H9 (cell line): Measurements from ENCODE around the gene MALL. TPM values are rescaled to one million over a fixed set of nuclear protein-coding genes. Genes with fewer than 3 reads are reported as not detected.
"Not testable (repeated sequence)": the region's sequence is repeated elsewhere in the genome, so short reads cannot be mapped to it uniquely, and the experiment has no call there.

Experiments used
- DNase-seq: peaks from one replicate; pipeline ENCODE4 v3.0.0-alpha.2; 2017
- H2AFZ ChIP-seq: one replicate; pipeline ENCODE4 v1.6.1; 2013; ENCODE audit warnings: mild to moderate bottlenecking, low read length, control low read depth, moderate library complexity
- H2AK5ac ChIP-seq: 2 replicates; pipeline ENCODE4 v1.6.1; 2013; ENCODE audit warnings: low read length, control low read depth, mixed read lengths; ENCODE audit not compliant: insufficient read length
- H2BK120ac ChIP-seq: one replicate; pipeline ENCODE4 v1.6.1; 2013; ENCODE audit warnings: low read depth, mild to moderate bottlenecking, low read length, control low read depth, inconsistent platforms; ENCODE audit not compliant: poor library complexity, severe bottlenecking
- H2BK12ac ChIP-seq: 2 replicates; pipeline ENCODE4 v1.6.1; 2013; ENCODE audit warnings: low read length, control low read depth, mixed read lengths, low read depth; ENCODE audit not compliant: insufficient read length
- H2BK15ac ChIP-seq: 2 replicates; pipeline ENCODE4 v1.6.1; 2013; ENCODE audit warnings: low read depth, low read length, control low read depth
- H2BK20ac ChIP-seq: one replicate; pipeline ENCODE4 v1.6.1; 2013; ENCODE audit warnings: low read depth, mild to moderate bottlenecking, low read length, control low read depth, inconsistent platforms; ENCODE audit not compliant: poor library complexity, severe bottlenecking
- H2BK5ac ChIP-seq: 2 replicates; pipeline ENCODE4 v1.6.1; 2013; ENCODE audit warnings: low read length, control low read depth, mixed read lengths; ENCODE audit not compliant: insufficient read length
- H3K14ac ChIP-seq: 2 replicates; pipeline ENCODE4 v1.6.1; 2013; ENCODE audit warnings: low read length, control low read depth; ENCODE audit not compliant: insufficient read depth
- H3K18ac ChIP-seq: 2 replicates; pipeline ENCODE4 v1.6.1; 2013; ENCODE audit warnings: low read depth, mild to moderate bottlenecking, mixed read lengths, low read length, control low read depth; ENCODE audit not compliant: insufficient read length
- H3K23ac ChIP-seq: 2 replicates; pipeline ENCODE4 v1.6.1; 2013; ENCODE audit warnings: low read length, control low read depth, mixed read lengths, low read depth; ENCODE audit not compliant: insufficient read length
- H3K23me2 ChIP-seq: 2 replicates; pipeline ENCODE4 v1.6.1; 2013; ENCODE audit warnings: low read depth, mild to moderate bottlenecking, mixed read lengths, low read length, control low read depth; ENCODE audit not compliant: insufficient read length, poor library complexity, severe bottlenecking
- H3K27ac ChIP-seq: 2 replicates; pipeline ENCODE4 v1.5.1; 2013; ENCODE audit warnings: low read length, control low read depth, mixed read lengths, low read depth; ENCODE audit not compliant: insufficient read length
- H3K27me3 ChIP-seq: 2 replicates; pipeline ENCODE4 v1.6.1; 2013; ENCODE audit warnings: low read length, control low read depth, inconsistent platforms; ENCODE audit not compliant: insufficient read depth
- H3K4ac ChIP-seq: 2 replicates; pipeline ENCODE4 v1.6.1; 2013; ENCODE audit warnings: low read depth, mild to moderate bottlenecking, control low read depth, inconsistent platforms, low read length, moderate library complexity
- H3K4me1 ChIP-seq: 2 replicates; pipeline ENCODE4 v1.6.1; 2013; ENCODE audit warnings: low read length, control low read depth, inconsistent platforms; ENCODE audit not compliant: insufficient read depth
- H3K4me2 ChIP-seq: 2 replicates; pipeline ENCODE4 v1.6.1; 2013; ENCODE audit warnings: low read length, control low read depth, mixed read lengths; ENCODE audit not compliant: insufficient read length, insufficient read depth
- H3K56ac ChIP-seq: 2 replicates; pipeline ENCODE4 v1.6.1; 2013; ENCODE audit warnings: low read depth, mild to moderate bottlenecking, mixed read lengths, low read length, control low read depth; ENCODE audit not compliant: insufficient read length
- H3K79me1 ChIP-seq: 2 replicates; pipeline ENCODE4 v1.6.1; 2013; ENCODE audit warnings: low read depth, mild to moderate bottlenecking, moderate library complexity, low read length, control low read depth, inconsistent platforms; ENCODE audit not compliant: insufficient read depth, poor library complexity, severe bottlenecking
- H3K79me2 ChIP-seq: 2 replicates; pipeline ENCODE4 v1.6.1; 2013; ENCODE audit warnings: low read length, control low read depth, inconsistent platforms; ENCODE audit not compliant: insufficient read depth
- H3K9ac ChIP-seq: 2 replicates; pipeline ENCODE4 v1.6.1; 2013; ENCODE audit warnings: low read length, control low read depth, mixed read lengths; ENCODE audit not compliant: insufficient read length; ENCODE audit errors: extremely low read depth
- H3K9me3 ChIP-seq: one replicate; pipeline ENCODE4 v1.6.1; 2013; ENCODE audit warnings: low read depth, low read length, inconsistent platforms; ENCODE audit not compliant: control insufficient read depth
- H3T11ph ChIP-seq: one replicate; pipeline ENCODE4 v1.6.1; 2013; ENCODE audit warnings: mild to moderate bottlenecking, low read length, control low read depth, inconsistent platforms
- H4K20me1 ChIP-seq: one replicate; pipeline ENCODE4 v1.6.1; 2013; ENCODE audit not compliant: control insufficient read depth, insufficient read length, insufficient read depth
- H4K5ac ChIP-seq: 2 replicates; pipeline ENCODE4 v1.6.1; 2013; ENCODE audit warnings: low read depth, mild to moderate bottlenecking, mixed read lengths, low read length, control low read depth; ENCODE audit not compliant: insufficient read length
- H4K8ac ChIP-seq: replicated peaks from 2 replicates; pipeline ENCODE4 v1.6.1; 2013; ENCODE audit warnings: low read length, control low read depth, mixed read lengths, low read depth; ENCODE audit not compliant: insufficient read length
- H4K91ac ChIP-seq: 2 replicates; pipeline ENCODE4 v1.6.1; 2013; ENCODE audit warnings: low read depth, mild to moderate bottlenecking, moderate library complexity, mixed read lengths, low read length, control low read depth; ENCODE audit not compliant: insufficient read length
- H3K27ac Mint-ChIP-seq, 3 experiments: 2 replicates in 2 of 3; 3 replicates in 1 of 3; pipeline ENCODE4 v1.8.0; 2020 to 2021; ENCODE audit warnings: mixed read lengths in 3 of 3, mild to moderate bottlenecking in 1 of 3, moderate library complexity in 1 of 3
- H3K27me3 Mint-ChIP-seq: 2 replicates; pipeline ENCODE4 v1.8.0; 2021; ENCODE audit warnings: low read depth, mild to moderate bottlenecking, moderate library complexity, mixed read lengths
- H3K36me3 Mint-ChIP-seq, 3 experiments: 2 replicates in 2 of 3; 3 replicates in 1 of 3; pipeline ENCODE4 v1.8.0; 2020 to 2021; ENCODE audit warnings: low read depth in 3 of 3, mixed read lengths in 3 of 3; ENCODE audit not compliant: insufficient read depth in 1 of 3
- H3K4me1 Mint-ChIP-seq, 2 experiments: 2 replicates each; pipeline ENCODE4 v1.8.0; 2020; ENCODE audit warnings: mixed read lengths in 2 of 2
- H3K4me3 Mint-ChIP-seq, 2 experiments: 2 replicates in 1 of 2; 3 replicates in 1 of 2; pipeline ENCODE4 v1.8.0; 2020 to 2021; ENCODE audit warnings: mild to moderate bottlenecking in 2 of 2, mixed read lengths in 2 of 2, moderate library complexity in 1 of 2
- H3K9me3 Mint-ChIP-seq, 2 experiments: 2 replicates in 1 of 2; 3 replicates in 1 of 2; pipeline ENCODE4 v1.8.0; 2020; ENCODE audit warnings: mild to moderate bottlenecking in 2 of 2, mixed read lengths in 2 of 2, moderate library complexity in 1 of 2
- WGBS: extraction: QIAGEN DNeasy Blood & Tissue Kit; methylation state at CpG from one replicate; pipeline ENCODE4 v1.1.7; 2013; ENCODE audit warnings: missing lambda C conversion rate, low lambda C conversion rate, mixed read lengths; ENCODE audit not compliant: insufficient read length; ENCODE audit errors: extremely low coverage; 5-methylcytosine and 5-hydroxymethylcytosine counted together
- total RNA-seq: library from RNA; stranded (reverse); gene quantifications from 2 replicates; pipeline ENCODE4 v1.2.1, GENCODE V29; 2021

MALL gene
- total RNA-seq, 1 experiment from 2014 or later = 5.0 TPM

GRCh38 chr2:110049769-110050168 is 65.9 kb downstream of the MALL start:
- H3K18ac ChIP-seq, H3K9ac ChIP-seq, H3K27ac ChIP-seq, H3K27me3 Mint-ChIP-seq, H3K14ac ChIP-seq, H4K5ac ChIP-seq, DNase-seq, H3K4me1 Mint-ChIP-seq, H3K9me3 ChIP-seq, H2AFZ ChIP-seq, H2BK20ac ChIP-seq, H3K36me3 Mint-ChIP-seq, H3K4me1 ChIP-seq, H3K27me3 ChIP-seq, H2BK120ac ChIP-seq, H3K9me3 Mint-ChIP-seq, H2BK15ac ChIP-seq, H3K56ac ChIP-seq, H2BK5ac ChIP-seq, H4K20me1 ChIP-seq, H3K4me3 Mint-ChIP-seq, H3K79me2 ChIP-seq, H2BK12ac ChIP-seq, H2AK5ac ChIP-seq, H3K4ac ChIP-seq, H3K79me1 ChIP-seq, H3K23ac ChIP-seq, H3K27ac Mint-ChIP-seq, H4K91ac ChIP-seq, H4K8ac ChIP-seq, H3T11ph ChIP-seq, H3K4me2 ChIP-seq, H3K23me2 ChIP-seq: not testable (repeated sequence)
- no CpG with 5 or more reads among the region's 5 CpGs for WGBS

- H4K20me1 ChIP-seq, H2BK120ac ChIP-seq, H3K4me3 Mint-ChIP-seq, H3K27ac ChIP-seq, H3K18ac ChIP-seq, H3K79me2 ChIP-seq, H2AK5ac ChIP-seq, H3K14ac ChIP-seq, H2BK20ac ChIP-seq, H2AFZ ChIP-seq, H3K23me2 ChIP-seq, H2BK15ac ChIP-seq, H3K9ac ChIP-seq, H3K27me3 Mint-ChIP-seq, H3K4me1 ChIP-seq, H3K23ac ChIP-seq, H3K4ac ChIP-seq, H4K8ac ChIP-seq, H2BK5ac ChIP-seq, H2BK12ac ChIP-seq, H3K4me2 ChIP-seq, H3K79me1 ChIP-seq, H4K91ac ChIP-seq, H3K4me1 Mint-ChIP-seq, H4K5ac ChIP-seq, H3K36me3 Mint-ChIP-seq, H3T11ph ChIP-seq, H3K9me3 Mint-ChIP-seq, H3K27me3 ChIP-seq, H3K27ac Mint-ChIP-seq, H3K56ac ChIP-seq, H3K9me3 ChIP-seq: not testable (repeated sequence)
- DNase-seq = peak; percentile 23
- WGBS = no CpG with 5 or more reads among the region's 16 CpGs
Measured at GRCh38 chr2:110048255-110049197, 67.1 kb downstream of the MALL start.
